Measurements from ENCODE around the gene HPN.
"Not testable (repeated sequence)": the region's sequence is repeated elsewhere in the genome, so short reads cannot be mapped to it uniquely, and the experiment has no call there.

Gene HPN

GRCh38 chr19:35009424-35010415 is 31.8 kb upstream of the HPN start:
- no peak for DNase-seq

GRCh38 chr19:35011091-35011689 is 30.3 kb upstream of the HPN start:
- DNase-seq = no peak

- no peak for DNase-seq
Observed at GRCh38 chr19:35011737-35012682, 29.5 kb upstream of the HPN start.

GRCh38 chr19:35013041-35013819 is 28.3 kb upstream of the HPN start:
- DNase-seq = peak; percentile 45

GRCh38 chr19:35013820-35014754 is 27.4 kb upstream of the HPN start:
- no peak for DNase-seq

- DNase-seq = not testable (repeated sequence)
Observed at GRCh38 chr19:35014774-35015173, 26.7 kb upstream of the HPN start.

- DNase-seq = no peak
Observed at GRCh38 chr19:35015270-35015953, 26.1 kb upstream of the HPN start.

- no peak for DNase-seq
Observed at GRCh38 chr19:35015954-35016351, 25.6 kb upstream of the HPN start.

- DNase-seq = no peak
Observed at GRCh38 chr19:35017507-35017906, 24.0 kb upstream of the HPN start.

- no peak for DNase-seq
Observed at GRCh38 chr19:35018379-35018778, 23.1 kb upstream of the HPN start.

- DNase-seq = no peak
Observed at GRCh38 chr19:35019144-35019543, 22.4 kb upstream of the HPN start.

GRCh38 chr19:35021016-35021415 is 20.5 kb upstream of the HPN start:
- DNase-seq = no peak

- DNase-seq = no peak
Observed at GRCh38 chr19:35021596-35021995, 19.9 kb upstream of the HPN start.

GRCh38 chr19:35022460-35022859 is 19.1 kb upstream of the HPN start:
- DNase-seq = no peak

- DNase-seq = no peak
Observed at GRCh38 chr19:35023428-35023827, 18.1 kb upstream of the HPN start.

- DNase-seq = no peak
Observed at GRCh38 chr19:35024095-35024494, 17.4 kb upstream of the HPN start.

- no peak for DNase-seq
Observed at GRCh38 chr19:35025969-35026368, 15.6 kb upstream of the HPN start.

- DNase-seq = no peak
Observed at GRCh38 chr19:35026418-35026817, 15.1 kb upstream of the HPN start.

GRCh38 chr19:35027009-35027408 is 14.5 kb upstream of the HPN start:
- no peak for DNase-seq

GRCh38 chr19:35027851-35028599 is 13.5 kb upstream of the HPN start:
- peak; percentile 22 for DNase-seq

Measured in fibroblast of skin of right quadriceps (primary cell).